HTERT RPE-1 (cell line): ENCODE results near the gene ASPG.

Experiments
- in situ Hi-C: fragments of 300-500 bp; cut with MboI; formaldehyde crosslinking; loops from 4 replicates; pipeline ENCODE4 v1.14.3; 2020; ENCODE audit warnings: low sequenced_read_pairs

The ASPG gene

DNA sequence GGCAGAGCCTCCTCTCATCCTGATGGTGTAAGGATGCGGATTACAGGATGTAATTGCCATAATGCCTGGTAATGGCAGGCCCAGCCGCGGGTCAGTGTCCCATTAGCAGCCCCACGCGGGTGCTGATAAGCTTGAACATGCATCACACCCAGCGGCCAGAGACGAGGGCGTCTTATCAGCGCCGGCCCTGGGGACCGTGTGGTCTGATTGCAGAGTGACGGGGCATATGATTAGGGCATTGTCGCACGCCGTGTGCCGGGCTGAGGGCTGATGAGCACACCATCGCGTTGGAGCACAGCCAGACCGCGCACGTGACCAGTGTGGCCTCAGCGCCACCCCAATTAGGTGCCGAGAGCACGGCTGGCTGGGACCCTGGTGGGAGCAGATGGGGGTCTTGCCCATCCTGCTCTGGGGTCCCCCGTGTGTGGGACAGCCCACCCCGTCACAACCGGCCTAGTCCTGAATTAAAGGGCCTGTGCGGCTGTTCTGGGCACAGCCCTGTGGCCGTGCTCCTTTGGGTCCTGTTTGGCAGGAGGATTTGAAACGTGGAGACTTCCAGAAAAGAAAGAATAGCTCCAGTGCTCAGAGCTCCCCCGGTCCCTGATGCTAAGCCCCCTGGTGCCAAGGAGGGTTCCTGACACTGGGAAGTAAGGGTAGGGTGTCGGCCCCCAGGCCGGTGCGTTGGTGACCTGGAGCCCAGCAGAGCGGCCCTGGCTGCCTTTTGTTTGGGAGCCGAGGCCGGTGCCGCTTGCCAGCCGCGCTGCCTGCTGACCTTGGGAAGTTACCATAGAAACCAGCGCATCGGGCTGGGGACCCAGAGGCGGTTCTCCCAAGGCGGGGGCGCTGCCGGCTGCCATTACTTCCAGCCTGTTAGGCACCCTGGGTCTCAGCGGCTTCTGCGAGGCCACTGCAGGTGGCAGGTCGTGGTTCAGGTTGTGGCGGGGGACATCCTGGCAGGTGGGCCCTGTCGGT is 73.6 kb downstream of the ASPG start:
- in situ Hi-C loops: no loop called here

DNA sequence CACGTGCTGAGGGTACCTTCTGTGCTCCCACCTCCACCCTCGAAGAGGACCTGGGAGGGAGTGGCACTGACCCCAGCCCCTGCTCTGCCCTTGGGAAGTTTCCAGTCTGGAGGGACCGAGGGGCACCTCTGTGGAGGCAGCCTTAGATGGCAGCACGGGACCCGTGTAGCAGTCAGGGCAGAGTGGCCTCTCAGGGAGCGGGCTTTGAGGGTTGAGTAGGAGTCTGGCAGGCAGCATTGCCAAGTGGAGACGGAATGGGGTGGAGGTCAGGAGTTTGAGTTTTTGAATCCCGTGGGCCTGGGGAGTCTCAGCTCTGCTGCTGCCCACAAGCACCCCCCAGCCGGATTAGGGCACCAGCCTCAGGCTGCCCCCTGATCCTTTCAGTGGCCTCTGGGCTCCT is 74.5 kb downstream of the ASPG start:
- in situ Hi-C loops: no loop called here

DNA sequence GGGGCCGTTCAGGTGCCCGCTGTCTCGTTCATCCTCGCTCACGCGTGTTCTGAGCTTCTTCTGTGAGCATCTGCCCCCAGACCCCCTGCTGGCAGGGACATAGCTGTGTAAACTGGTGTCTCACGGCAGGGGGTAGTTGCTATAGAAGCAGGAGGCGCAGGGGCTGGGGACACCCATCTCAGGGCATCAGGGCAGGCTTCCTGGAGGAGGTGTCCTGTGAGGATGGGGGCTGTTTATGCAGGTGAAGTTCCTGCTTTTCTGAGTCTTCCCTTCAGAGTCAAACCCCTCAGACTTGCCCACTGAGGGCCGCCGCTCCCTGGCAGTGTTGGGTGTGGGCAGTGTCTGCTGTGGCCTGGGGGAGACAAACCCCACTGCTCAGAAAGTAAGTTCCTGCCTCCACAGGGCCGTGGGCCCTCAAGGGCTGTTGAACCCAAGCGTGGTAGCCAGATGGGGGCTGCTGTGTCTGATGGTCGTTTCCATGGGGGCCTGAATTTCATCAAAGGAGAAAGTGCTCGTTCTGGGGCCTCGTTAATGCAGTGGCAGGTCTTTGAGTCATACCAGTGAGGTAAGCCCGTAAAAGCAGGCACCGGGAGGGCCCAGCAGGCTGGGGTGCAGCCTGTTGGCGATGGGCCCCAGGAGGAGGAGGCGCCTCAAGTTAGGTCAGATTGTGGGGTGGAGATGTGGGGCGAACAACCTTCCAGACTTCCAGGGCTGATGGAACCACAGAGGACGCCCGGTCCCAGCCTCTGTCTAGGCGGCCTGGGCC is 76.3 kb downstream of the ASPG start:
- in situ Hi-C loops: no loop called here

DNA sequence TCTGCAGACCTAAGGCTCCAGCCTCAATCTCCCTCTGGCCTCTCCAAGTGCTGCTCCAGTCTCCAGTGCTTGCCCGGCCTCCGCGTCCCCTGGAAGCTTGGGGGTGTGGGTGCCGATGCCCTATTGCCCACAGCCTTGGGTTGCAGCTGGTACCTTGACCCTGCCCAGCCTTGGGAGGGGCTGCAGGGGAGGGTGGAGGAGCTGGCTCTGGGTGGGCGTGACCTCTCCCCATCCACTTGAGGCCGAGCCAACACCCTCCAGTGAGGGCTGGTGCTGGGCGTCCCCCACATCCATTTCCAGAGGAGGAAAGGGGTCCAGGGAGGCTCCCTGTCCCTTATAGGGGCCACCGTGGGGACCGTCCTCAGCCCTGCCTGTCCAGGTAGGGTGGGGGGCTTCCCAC is 77.0 kb downstream of the ASPG start:
- in situ Hi-C loops: no loop called here

DNA sequence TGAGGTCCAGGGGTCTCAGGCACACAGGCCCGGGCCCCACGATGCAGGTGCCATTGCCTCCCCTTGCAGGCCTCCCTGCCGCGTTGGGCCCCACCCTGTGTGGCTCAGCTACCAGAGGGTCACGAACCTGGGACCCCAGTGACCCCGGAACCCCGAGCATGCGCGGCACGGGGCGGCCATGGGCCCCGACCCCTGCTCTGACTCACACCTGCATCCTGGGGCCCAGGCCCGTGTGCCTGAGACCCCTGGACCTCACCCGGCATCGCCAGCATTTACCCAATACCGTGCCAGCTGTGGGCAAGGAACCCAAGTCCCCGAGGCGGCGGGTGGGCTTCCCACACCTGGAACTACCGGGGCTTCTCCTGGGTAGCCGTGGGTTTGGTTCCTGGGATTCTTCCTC is 78.0 kb downstream of the ASPG start:
- in situ Hi-C loops: no loop called here

DNA sequence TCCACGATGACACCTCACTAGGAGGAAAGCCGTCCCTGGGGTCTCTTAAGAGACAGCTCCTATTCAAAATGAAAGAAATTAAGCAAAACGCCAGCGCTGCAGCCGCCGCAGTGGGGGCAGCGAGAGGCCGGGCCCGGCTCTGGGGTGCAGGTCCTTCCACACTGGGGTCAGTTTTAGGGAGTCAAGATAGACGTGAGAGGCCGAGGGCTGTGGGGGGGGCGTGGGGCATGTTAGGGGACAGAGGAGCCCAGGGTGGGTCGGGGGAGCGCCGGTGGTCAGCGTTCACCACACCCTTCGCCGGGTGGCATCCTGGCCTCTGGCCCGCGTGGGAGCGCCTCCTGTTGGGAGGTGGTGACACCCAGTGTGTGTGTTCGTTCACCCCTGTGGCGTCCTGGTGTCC is 78.5 kb downstream of the ASPG start:
- in situ Hi-C loops: no loop called here

DNA sequence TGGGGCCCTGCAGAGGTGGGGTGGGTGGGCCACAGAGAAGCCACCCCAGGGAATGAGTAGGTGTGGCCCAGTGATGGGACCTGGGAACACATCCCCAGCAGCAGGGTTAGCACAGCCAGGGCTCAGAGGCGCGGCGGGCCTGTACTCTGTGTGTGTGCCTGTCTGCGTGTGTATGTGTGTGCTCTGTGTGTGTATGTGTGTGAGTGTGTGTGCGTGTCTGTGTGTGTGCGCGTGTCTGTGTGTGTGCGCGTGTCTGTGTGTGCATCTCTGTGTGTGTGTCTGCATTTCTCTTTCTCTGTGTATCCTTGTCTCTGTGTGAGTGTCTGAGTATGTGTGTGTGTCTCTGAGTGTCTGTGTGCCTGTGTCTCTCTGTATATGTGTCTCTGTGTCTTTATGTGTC is 79.0 kb downstream of the ASPG start:
- in situ Hi-C loops: no loop called here
